Endometrial microvascular endothelial cells (primary cell): Measurements from ENCODE around the gene GMCL2. TPM values are rescaled to one million over a fixed set of nuclear protein-coding genes. Genes with fewer than 3 reads are reported as not detected.

ENCODE experiments used
- in situ Hi-C: cut with HindIII; loops from 2 replicates; pipeline ENCODE4 v1.10.0; 2017; ENCODE audit warnings: low sequenced_read_pairs, low pct_unique_long_range_greater_than_20kb; ENCODE audit errors: inconsistent ontology term
- total RNA-seq: library from RNA; depleted of rRNA; stranded (reverse); fragments of >200 nt; gene quantifications from one replicate; pipeline ENCODE4 v1.2.3, GENCODE V29; 2015; ENCODE audit errors: inconsistent ontology term

Gene GMCL2
- total RNA-seq, 1 donor from 2014 or later: not detected

DNA sequence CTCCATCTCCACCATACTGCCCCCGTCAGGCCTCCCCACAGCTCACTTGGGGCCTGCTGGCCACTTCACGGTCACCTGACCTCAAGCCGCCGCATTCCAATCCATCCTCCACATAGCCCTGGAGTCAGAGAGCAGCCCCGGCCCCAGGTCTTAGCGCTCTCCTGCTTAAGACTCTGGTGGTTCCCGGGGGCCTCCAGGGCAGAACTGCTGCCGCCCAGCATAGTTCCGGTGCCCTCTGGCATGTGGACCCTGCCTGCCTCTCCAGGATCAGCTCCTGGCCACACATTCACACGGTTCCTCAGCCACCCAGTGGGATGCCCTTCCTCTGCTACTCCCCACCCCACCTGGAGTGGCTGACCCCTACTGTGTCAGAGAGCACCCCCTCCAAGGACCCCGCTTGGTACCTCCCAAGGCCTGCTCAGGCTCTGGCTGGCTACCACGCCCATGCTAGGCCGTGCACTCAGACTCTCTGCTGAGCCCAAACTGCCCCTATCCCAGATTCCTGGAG is 36.7 kb upstream of the GMCL2 start:
- in situ Hi-C loops: no loop called here

DNA sequence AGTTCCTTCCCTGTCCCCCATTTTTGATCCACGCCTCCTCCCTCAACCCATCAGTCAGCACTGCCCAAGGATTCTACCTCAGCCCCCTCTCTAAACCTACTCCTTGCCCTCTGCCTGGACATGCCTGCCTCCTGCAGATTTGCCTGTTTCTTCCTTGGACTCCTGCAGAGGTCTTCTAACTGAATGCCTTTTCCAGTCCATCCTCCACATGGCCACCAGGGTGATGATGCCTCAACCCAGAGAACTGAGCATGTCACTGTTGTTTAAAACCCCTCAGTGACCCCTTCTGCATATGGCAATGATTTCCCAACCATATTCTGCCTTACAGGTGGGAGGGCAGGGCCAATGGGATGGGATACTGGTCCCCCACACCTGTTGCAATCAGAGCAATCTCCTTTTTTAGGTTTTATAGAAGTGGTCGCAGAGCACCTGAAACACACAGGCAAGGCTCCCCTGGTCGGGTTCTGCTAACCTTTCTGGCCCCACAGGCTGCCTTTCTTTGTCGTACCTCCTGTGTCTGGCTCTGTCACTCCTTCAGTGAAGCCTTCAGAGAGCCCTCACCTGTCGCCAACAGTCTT is 36.1 kb upstream of the GMCL2 start:
- in situ Hi-C loops: no loop called here

DNA sequence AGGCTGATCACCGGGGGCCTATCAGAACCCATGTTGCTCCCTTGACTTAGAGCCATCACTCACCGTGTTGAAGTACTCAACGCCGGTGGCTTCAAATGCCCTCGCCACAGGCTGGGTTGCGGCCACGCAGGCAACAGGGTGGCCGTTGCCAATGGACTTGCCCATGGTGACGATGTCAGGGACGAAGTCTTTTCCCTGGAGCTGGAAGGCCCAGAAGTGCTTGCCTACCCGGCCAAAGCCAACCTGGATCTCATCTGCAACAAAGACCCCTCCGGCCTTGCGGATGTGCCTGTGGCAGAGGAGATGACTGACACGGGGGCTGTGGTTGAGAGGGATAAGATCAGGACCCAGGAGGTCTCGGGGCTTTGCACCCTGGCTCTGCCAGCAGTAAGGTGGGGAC is 35.1 kb upstream of the GMCL2 start:
- in situ Hi-C loops: no loop called here

DNA sequence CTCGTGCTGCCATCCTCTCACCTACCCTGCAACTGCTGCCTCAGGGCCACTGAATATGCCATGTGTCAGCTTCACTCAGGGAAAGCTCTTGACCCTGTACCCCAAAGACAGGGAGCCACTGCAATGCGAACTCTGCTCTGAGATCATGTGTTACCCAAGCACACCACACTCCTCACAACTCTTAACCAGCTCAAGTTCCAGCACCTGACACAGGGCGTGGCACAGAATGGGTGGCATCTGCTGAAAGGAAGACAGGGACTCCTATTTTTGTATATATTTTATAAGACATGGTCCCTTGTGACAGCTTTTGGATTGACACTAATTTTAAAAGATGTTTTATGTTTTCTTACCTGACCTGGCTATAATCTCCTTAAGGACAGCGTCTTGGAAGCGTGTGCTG is 34.7 kb upstream of the GMCL2 start:
- in situ Hi-C loops: no loop called here

DNA sequence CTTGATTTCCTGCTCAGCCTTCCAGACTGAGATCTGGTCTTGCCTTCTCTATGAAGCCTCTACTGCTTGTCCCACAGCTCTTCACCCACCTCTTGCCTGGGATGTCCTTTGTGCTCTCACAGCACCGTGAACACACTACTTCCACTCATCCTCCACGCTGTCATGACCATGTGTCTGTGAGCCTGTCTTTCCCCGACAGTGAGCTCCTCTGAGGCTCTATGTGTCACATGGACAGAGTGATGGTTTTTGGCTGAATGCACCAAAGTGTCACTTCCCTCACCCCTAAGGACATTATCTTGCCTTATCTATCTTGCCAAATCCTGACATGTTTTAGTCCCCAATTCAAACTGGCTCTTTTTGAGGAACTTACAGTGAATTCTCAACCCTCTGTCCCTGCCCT is 34.1 kb upstream of the GMCL2 start:
- in situ Hi-C loops: no loop called here

DNA sequence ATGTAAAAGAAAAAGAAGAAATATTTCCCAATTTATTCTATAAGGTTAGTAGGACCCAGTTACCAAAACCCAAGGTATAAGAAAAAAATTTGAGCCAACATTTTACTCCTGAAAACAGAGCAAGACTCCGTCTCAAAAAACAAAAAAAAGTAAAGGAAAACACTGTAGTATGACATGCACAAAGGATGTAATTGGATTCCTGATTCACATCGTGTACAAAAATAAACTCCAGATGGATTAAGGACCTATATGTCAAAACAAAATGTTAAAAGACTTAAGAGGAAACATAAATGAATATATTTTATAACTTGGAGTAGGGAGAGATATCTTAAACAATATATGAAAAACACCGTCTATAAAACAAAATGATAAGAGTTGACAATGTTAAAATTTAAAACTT is 31.7 kb upstream of the GMCL2 start:
- in situ Hi-C loops: no loop called here

DNA sequence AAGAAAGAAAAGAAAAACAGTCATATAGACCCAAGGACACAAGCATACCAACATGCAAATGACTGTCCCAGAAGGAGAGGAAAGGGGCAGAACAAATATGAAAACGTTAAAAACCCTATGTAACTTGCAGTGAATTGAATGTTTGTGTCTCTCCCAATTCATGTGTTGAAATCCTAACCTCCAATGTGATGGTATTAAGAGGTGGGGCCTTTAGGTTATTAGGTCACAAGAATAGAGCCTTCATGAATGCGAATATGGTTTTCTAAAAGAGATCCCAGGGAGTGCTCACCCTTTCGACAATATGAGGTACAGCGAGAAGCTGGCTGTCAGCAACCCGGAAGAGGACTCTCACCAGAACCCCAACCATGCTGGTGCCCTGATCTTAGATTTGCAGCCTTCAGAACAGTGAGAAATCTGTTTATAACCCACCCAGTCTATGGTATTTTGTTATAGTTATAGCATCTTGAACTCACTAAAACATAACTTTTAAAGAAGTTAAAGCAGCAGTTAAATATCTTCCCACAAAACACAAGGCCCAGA is 31.1 kb upstream of the GMCL2 start:
- in situ Hi-C loops: no loop called here

DNA sequence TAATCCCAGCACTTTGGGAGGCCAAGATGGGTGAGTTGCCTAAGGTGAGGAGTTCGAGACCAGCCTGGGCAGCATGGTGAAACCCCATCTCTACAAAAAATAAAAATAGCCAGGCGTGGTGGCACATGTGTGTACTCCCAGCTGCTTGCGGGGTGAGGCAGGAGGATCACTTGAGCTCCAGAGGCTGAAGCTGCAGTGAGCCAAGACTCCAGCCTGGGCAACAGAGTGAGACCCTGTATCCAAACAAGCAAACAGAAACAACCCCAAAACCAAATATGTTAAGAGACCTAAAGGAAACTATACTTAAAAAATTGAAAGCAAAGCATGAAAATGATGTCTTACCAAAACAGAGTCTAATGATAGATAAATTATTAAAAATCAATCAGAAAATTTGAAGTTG is 29.6 kb upstream of the GMCL2 start:
- in situ Hi-C loops: no loop called here

DNA sequence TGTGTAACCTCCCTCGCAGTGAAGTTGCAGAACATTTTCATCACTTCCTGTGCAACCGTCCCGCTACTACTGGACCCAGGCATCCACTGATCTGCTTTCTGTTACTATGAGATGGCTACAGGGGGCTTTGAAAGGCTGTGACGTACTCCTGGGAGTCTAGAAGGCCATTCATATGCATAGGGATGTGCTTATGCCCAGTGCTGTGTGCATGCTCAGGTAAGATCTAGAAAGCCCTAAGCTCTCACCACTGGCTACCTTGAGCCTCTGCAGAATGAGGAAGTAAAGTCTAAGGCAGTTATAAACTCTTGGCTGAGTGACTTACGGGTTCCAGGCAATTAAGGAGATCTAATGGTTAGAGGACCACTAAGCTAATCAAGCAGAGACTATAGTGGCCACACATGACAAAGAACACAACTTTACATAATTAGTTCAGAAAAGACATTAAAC is 28.9 kb upstream of the GMCL2 start:
- in situ Hi-C loops: no loop called here

DNA sequence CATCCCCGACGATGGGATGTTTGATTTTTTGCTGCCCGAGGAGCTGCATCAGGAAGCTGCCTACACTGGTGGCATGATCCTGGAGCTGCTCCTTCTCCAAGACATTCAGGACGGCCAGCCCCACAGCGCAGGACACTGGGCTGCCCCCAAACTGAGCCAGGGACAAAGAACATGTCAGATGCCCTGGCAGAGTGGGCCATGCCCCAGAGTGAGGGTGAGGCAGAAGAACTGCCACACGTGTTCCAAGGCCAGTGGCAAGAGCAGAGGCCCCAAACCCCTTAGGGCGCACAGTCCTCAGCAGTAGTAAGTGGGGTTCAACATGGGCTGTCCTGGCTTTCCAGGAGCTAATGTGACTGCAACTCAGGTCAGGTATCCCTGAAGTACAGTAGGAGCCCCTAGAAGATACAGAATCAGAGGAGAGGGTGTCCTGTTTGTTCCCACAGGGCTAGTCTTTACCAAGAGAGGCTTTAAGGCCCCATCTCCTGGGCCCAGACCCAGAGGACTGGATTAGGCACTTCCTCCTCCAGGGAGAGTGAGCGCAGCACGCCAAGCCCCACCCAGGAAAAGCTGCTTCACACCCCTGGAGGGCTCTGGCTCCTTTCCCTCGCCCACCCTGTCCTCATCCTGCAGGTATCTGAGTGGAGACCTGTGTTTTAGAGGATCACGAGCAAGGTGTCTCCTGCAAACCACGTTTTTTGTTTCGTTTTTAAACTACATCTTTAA is 28.3 kb upstream of the GMCL2 start:
- in situ Hi-C loops: no loop called here

DNA sequence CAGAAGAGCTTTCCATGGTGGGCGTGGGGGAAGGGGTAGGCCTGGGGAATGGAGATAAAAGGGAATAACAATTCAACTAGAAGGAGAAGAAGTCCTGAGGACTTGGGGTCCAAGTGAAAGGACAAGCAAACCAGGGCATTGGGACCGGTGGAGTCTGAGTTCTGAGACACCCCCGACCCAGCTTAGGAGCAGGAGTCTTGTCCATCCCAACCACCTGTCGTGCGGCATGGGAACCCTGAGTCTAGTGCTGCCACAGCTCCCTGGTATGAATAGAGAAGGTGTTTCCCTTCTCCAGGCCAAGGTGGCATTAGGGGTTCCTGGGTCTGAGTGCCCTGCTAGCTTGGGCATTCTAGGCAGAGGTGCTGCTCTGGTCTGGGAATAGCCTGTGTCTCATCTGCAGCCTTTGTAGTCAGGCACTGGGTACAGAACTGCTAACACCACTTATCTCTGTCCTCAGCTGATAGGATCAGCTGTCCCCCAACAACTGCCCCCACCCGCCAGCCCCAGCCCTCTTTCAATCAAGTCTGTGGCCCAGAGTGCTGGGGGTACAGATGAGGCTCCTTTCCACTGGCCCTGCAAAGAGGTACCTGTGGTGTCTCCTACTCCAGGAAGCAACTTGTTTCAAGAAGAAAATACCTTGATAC is 27.1 kb upstream of the GMCL2 start:
- in situ Hi-C loops: no loop called here

DNA sequence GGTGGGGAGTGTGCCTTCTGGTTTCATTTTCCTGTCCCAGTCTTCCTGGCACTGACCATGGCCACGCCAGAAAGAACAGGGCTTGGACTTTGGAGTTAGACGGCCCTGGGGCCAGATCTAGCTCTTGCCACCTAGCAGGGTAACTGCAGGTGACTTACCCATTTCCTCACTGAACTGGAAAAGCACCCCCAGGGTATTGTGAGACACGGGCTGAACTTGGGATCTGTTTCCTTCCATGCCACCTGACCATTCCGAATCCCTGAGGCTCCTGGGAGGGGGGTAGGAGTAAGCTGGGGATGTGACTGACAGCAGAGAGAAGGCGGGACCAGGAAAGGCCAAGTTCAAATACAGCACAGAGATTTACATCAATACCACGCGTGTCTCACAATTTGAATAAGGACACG is 26.6 kb upstream of the GMCL2 start:
- in situ Hi-C loops: no loop called here

DNA sequence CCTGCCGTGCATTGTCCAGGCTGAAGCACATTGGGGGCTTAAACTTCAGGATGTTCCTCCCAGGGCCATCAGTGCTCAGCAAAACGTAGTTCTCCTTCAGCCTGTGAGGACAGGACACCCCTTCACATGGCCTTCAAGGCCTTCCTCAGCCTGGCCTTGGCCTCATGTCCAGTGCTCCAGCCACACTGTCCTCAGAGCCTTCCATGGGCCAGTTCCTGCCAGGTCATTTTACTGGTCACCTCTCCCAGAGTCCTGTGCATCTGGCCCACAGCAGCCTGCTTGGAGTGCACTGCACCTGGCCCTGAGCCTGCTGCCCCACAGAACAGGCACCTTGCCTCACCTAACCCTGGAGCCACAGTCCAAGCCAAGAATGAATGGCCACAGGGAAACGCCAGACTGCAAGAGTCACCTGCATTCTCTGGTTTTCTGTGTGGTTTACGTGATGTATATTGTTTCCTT is 25.9 kb upstream of the GMCL2 start:
- in situ Hi-C loops: no loop called here

DNA sequence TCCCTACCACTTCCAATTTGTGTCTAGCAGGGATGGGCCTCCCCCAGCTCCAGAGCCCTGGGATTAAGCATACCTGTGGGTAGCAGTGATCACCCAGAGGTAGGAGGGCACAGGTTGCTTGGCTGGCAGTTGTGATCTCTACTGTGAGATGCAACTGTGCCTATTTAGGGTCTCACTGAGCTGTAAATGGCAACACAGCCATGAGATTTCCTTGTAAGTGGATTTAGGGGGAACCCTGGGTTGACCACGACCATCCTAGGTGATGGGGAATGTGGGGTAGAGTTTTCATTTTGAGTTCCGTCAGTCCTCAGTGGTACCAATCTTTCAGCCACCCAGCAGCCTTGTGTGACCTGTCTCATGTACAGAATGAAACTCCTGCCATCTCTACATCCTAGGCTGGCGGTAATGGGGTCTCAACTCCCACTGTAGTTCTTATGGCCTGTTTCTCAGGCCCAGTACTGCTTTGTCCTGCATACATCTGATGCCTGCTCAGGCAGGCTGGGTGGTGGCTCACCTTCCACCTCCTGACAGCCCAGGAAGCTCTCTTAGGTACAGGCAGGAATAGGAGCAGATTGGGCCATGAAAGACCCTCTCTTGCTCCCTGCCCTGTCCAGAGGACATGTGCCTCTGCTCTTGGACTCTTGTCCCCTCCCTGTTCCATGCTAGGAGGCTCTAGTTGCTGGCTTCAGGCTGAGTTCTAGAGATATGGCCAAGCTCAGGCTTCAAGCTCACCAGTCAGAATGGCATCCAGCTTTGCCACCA is 25.3 kb upstream of the GMCL2 start:
- in situ Hi-C loops: no loop called here

DNA sequence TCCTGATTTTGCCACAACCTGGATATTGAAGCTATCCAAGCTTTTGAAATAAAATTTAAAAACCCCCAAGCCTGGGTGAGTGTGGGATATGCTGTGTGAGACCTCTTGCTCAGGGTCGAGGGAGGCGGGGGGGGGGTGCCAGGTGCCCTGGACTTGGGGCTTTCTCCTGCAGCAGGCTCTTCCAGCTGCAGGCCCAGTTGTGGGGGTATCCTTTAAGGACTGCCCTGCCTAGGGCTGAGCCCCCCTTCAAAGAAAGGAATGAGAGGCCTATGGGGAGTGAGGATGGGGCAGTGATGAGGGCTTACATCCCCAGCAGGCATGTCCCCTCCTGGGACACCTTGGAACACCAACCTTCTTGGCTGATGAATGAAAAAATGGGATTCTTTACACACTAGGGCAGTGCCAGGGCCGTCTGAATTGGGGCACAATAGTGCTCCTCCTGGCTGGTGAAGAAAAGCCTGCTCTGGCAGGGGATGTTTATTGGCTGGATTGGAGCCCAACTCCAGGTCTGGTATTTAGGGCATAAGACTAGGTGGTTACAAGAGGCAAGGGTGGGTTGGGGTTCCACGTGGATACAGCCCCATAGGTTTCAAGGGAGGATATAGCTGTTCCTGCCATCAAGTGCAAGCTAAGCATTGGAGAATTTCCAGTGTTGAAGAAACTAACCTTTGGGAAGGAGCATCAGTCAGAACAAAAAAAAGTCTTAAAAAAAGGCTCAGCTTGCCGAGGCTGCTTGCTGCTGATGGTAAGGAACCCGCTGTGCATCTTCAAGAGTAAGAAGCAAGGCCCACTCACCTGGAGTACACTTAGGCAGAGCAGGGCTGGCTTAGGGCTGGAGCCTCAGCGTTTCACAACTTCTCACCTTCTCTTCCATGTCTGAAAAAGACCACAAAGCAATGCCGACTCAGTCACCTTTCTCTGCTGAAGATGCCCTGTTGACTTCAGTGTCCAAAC is 24.2 kb upstream of the GMCL2 start:
- in situ Hi-C loops: no loop called here

DNA sequence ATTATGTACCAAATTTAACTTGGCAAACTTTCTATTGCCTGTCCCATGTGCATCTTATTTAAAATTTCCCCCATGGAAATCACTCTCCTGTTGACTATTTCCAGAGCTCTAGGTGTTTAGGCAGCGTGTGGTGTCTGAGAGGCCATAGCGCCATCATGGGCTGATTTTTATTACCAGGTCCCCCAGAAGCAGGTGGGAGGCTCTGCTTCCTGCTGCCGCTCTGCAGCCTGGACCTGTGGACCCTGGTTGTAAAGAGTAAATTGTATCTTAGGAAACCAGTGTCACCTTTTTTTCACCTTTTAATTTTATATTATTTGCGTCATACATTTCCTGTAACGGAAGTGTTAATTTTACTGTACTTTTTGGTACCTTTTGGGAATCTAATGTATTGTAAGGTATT is 23.5 kb upstream of the GMCL2 start:
- in situ Hi-C loops: no loop called here

DNA sequence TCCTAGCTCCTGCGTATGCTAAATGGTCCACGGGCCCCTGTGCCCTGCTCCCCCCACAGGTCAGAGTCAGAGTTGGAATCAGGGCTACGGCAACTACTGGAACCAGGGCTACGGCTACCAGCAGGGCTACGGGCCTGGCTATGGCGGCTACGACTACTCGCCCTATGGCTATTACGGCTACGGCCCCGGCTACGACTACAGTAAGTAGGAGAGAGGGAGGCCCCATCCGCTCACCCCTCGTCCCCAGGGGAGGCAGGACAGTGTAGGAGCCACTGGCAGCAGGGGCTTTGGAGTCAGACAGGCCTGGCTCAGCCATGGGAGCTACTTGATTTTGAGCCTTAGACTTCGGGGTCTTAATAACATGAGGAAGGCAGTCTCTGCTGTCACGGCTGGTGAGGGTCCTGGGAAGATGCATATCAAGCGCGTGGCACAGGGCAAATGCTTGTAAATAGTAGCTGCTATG is 22.9 kb upstream of the GMCL2 start:
- in situ Hi-C loops: no loop called here
